ENCODE results near the gene MAPK8.

MAPK8 gene

DNA sequence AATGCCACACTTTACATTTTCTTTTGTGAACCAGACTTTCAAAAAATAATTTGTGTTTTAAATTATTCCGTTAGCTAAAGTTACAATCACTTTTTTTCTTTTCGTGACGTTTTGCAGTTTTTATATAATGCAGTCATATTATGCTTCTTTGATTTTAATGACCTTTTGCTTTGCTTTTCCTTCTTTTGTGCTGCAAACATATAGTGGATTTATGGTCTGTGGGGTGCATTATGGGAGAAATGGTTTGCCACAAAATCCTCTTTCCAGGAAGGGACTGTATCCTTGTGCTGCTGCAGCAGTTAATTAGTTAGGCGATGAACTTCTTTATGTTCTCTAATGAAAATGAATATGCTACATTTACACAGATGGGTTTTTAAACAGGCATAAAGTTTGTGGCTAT is 117.4 kb downstream of the MAPK8 start:
- DNase-seq: no peak

DNA sequence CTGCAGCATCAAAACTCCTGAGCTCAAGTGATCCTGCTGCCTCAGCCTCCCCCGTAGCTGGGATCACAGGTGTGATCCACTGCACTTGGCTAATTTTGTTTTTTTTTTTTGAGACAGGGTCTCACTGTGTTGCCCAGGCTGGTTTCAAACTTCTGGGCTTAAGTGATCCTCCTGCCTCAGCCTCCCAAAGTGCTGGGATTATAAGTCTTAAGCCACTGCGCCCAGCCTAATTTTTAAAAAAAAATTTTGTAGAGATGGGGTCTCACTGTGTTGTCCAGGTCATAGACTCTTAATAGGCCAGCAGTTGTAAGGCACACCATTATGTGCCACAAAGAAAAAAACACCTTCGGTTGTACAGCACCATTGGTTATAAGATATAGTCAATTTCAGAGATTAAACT is 122.4 kb downstream of the MAPK8 start:
- no peak for DNase-seq

DNA sequence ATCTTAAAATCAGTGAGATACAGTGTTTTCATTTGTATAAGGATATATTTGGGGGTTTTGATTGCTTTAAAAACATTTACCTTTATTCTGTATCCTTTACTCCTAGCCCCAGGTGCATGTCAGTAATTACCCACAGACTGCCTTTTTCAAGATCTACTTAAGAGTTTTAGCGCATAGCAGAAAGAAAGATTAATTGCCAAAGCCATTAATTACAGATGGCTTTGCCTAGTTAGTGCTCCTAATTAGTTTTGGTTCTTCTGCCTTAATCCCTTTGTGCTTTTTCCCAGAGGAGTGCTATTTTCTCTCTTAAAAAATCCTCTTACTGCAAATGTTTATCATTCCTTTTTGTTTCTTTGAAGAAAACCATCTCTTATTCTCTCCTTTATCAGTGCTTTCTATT is 122.8 kb downstream of the MAPK8 start:
- no peak for DNase-seq

DNA sequence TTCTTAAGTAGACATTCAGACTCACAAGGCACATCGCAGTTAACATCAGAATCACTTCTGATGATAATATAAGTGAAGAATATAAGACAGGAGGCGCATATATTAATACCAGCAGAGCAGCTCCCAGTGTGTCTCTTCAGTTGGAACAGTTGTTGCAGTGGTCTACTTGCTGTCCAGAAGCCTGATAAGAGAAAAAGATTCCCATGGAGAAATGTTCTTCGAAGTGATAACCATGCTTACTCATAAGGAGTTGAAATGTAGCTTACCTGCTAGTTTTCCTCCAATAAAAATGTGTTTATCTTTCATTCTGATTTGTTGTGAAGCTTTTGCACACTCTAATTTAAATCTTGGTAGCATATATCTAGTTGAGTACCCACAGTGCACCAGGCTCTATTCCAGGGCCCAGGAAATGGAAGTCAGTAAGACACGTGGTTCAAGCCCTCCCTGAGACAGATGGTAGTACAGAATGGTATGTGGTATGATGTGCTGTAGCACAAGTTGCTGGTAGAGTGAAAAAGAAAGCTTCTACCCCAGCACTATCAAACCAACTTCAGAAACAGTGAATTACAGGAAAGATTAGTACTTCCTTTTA is 124.0 kb downstream of the MAPK8 start:
- no peak for DNase-seq

DNA sequence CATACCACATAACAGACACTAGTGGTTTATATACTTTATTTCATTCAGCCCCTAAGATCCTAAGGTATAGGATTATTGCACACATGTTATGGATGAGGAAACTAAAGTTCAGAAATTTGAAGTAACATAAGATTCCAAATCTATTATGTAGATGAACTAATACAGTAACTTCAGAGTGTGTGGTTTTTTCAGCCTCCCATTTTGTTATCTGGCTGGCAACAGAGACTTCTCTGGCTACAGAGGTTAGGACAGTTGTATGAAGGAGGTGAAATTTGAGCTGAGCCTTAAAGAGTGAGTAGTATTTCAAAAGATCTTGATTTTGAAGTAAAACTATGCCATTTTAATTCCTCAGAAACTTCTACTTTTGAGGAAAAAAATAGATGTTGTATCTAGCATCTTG is 125.4 kb downstream of the MAPK8 start:
- DNase-seq: no peak

DNA sequence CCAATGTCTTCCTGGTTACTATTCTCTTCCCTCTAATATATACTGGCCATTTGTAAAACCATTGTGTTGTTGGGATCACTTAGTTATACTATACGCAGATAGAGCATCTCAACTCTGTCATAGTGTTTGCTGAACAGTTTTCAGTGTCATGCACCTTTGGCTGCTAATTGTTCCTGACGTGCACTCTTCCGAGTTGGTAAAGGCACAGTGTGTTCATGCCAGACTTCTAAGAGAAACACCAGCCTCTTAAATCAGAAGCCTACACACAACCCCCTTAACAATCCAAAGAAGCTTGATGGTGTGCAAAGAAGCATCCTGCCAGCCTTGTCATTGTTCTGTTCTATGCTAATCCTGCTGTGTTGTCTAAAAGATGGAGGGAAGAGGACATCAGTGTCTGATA is 131.1 kb downstream of the MAPK8 start:
- no peak for DNase-seq

DNA sequence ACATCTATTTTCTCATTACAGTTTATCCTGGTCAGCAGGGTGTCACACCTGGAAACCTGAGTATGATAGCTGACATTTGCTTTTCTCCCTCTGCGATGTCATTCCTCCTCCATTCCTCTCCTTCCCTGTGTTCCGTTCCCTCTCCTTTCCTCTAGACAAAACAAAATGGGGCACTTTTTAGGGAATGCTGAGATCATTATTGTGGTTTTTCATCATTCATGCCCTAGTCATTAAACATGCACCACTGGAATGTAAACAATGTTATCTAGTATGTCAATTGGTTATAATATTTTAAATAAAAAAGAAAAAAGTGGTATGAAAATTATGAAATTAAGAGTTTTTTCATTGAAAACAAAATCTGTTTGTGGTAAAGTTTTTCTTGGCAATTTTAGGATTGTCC is 132.6 kb downstream of the MAPK8 start:
- no peak for DNase-seq

DNA sequence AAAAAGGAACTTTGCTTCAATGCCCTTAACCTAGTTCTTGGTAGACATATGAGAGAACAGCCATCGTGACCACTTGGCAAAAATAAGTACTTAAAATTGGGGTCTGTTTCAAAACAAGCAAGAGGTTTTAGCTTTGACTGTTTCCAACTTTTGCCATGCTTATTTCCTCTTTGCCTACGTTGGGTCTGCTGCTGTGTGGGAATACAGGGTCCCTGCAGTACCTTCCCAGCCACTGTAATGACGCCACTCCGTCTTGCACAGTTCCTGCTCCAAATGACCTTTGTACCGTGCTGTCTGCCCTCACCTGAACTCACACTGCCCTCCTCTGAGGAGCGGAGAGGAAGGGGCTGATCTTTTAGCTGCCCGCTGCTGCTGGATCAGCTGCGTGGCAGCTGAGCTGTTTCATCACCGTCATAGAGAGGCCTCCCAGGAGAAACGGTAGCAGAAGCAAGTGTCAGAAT is 133.1 kb downstream of the MAPK8 start:
- no peak for DNase-seq

DNA sequence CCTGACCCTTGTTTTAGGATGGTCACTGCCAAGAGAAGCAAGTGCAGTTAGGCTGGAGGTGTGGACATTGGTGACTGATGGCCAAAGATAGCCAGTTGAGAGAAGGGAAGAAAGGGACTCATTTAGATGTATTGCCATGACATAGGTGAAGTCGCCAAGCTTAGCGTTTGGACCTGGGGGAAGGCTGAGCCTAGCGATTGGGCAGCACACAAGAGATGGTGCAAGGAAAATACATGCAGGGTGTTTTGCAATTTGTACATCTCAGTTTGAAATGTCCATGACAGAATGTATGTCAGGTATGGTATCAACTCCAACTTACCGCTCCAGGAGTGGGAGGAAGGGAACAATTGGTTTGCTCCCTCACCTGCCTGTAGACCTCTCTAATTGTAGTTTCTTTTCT is 134.3 kb downstream of the MAPK8 start:
- DNase-seq: no peak

DNA sequence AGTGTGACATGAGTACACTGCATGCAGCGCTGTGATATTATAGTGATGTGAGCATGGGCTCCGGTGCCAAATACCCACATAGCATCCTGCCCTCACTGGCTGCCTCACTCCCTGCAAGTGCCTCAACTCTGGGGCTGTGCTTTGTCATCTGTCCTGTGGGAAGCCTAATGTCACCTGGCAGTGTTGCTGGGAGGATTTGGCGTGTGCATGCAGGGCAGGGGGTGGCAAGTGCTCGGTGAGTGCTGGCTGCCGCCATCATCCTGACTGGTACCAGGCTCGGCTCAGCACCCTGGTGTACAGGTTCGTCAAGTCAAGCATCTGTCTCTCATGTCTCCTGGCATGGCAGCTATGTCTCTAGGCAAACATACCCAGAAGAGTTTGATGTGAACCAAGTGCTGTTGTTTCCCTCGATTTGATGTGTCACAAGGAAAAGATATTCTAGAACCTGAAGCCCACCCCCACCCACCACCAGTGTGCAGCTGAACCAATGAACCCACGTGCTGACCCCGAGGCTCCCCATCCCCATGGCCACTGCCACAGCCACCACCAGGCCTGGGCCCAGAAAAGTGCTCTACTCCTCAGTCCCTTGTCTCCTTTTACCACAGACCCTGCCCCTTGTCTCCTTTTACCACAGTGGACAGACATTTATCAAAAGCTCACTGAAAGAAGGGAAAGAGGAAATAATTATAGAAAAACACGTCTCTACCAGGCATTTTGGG is 135.8 kb downstream of the MAPK8 start:
- no peak for DNase-seq

DNA sequence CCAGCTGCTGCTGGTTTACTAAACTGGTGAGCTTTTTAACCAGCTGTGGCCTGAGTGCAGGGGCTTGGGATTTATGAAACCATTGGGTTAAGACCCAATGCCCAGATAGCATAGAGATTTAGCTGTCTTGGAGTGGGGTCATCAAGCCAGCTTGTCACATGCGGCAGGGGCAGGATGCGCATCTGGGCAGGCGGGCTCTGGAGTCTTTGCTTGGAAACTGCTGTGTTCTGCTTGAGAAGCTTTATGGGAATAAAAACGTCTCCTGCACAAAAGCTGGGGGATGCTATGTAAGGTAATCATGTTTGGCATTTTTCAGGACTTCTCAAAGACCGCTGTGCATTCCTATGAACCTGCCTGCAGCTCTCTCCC is 136.3 kb downstream of the MAPK8 start:
- DNase-seq: no peak

DNA sequence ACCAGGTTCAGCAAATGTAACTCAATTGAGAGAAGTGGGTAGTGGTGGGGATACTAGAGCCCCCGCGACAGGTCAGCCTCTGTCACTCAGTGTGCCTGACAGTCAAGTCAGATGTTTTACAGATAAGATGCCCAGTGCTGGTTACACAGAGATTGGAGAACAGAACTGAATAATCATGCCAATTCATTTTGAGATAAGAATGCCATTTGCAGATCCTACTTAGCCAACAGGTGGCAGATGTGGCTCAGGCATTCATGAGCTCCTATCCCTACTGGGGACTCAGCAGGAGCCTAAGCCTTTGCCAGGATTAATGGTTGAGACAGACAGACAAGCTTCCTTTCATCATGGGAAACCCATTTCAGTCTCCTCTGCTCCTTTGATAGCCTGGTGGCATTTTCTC is 137.8 kb downstream of the MAPK8 start:
- no peak for DNase-seq

DNA sequence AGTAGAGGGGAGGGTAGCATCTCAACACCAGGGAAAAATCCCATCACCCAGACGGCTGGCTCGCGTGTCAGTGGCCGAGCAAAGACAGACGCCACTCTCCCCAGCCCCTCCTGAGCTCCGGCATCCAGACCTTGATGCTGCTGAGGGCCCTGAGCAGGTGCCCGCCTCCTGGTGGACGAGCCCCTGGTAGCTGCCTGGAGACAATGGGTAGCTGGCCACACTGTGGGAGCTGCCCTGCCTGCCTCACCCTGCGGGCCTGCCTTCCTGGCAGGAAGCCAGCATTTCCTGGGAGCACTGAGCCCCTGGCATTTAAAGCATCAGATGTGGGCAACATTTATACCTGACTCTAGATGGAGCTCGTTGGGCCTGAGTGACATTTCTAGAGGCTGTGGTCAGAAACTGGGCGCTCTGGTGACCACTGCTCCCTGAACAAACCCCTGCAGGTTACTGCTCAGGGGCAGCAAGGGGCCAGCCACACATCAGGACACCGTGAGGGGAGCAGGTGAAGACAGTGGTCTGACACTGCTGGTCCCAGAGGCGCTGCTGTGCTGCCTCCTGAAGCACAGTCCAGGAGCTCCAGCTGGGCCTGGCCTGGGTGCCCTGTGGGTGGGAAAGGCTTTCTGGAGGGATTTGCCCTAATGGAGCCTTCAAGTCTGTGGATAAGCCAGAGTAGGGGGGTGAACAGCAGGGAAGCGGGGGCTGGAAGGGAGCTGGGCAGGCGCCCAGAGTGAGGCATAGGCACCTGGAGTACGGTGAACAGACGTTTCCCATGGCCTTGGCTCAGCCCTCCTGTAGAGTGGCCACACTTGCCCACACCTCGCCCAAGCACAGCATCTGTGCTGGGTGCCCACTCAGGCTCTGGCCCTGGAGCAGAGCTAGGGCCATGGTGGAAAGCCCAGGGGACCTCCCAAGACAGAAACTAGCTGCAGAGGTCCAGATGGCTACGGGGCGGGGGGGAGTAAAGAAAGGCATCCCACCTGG is 138.7 kb downstream of the MAPK8 start:
- no peak for DNase-seq

DNA sequence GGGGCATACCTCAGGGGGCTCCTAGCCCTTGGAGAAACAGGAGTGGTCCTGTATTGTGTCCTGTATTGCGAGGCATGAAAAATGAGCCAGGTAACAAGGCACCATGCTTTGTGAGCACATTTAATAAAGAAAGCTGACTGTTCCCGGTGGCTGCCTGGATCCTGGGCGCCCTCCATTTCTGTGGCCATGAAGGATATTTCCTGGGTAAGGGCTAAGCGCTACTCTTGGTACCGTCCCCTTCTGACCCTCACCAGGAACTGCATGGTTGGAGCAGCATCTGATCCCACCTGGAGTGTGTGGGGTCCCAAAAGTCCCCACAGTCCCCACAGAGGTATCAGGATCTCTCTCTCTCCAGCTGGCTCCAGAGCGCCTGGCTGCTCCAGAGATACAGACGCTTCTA is 139.5 kb downstream of the MAPK8 start:
- DNase-seq: no peak

DNA sequence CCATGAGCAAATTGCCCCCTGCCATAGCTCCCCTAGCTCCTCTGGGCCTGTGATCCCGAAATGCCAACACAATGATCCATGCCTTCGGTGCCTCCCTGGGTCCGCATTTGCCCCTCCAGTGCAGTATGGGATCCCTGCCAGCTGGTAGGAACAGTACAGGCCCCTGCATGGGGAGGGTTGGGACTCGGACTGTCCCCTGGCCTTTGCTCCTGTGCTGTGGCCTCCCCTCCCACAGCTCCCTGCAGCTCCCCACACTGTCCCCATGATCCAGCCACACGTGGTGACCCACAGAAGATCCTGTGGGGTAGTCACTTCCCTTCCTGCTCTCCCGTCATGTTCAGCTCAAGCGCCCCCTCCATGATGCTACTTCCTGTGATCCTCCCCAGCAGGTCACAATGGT is 140.3 kb downstream of the MAPK8 start:
- DNase-seq: no peak

DNA sequence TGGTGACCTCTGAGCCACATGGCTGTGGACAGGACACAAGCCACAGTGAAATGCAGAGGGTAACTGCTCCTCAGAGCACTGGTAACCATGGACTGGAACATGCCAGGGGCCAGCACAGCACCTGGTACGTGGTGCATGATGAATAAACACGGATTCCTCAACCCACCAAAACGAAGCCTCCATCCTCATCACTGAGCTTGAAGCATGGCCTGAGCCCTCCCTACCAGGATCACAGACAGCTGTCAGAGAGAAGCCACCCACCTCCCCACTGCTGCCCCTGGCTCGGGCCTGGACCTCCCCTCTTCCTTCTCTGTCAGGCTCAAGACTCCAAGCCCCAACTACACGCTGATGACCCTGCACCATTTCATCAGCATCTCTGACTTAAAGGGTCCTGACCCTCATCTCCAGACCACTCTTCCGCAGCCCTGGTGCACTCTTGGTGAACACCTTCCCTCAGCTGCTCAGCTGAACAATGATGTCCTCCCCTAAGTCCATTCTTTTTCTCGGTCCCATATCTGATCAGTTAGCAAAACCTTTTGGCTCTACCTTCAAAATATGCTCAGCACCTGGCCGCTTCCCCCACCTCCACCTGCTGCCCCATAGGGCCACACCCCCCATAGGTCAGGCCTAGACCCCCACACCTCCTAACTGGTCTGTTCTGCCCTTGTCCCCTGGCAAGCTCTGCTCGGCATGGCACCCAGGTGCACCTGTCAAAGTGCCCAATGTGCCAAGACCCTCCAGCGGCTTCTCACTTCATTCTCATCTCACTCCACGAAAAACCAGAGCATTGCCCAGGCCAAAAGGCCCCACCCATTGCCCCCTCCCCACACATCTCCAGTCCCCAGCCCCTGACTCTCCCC is 141.1 kb downstream of the MAPK8 start:
- no peak for DNase-seq

DNA sequence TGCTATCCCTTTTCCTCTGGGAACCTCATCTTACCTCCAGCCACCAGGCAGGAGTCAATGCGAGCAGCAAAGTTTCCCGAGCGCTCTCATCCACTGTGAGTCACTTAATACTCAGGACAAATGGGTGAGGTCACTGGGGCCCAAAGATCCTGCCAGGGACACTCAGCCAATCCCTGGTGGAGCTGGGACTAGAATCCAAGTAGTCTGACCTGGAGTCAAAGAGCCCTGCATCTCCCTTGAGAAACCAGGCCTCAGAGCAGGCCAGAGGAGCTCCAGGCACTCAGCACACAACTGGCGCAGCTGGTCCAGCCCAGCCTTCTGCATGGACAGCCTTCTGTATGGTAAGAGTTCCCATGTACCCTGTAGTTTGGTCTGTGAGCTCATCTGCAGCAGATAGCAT is 142.3 kb downstream of the MAPK8 start:
- DNase-seq: no peak

DNA sequence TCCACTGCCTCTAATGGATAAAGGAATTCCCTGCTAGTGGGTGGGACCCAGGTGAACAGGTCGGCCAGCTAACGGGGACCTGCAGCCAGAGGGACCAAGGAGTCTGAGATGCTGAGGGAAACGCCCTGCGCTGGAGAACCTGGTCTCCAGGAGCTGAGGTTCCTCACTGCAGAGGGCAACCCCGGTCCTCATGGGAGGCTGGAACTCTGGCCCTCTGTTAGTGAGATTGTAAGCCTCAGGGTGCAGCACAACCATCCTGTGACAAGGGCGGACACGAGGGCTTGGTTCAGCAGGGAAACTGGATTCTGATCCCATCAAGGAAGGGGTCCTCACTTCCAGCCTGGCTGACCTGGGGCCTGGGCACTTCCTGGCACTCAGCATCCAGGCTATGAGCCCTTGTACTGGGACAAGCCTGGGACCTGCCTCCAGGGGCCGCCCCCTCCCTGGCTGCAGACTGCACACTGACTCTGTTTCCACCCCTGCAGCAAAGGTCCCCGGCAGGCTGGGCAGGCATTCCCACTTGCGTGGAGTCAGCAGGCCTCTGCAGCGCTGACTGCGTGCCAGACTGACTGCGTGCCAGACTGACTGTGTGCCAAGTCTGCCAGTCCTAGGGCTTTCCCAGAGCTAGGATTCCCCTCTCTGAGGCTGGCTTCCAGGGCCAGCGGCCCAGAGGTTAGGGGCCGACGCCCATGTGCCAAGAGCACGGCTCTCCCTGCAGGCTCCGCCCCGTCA is 143.2 kb downstream of the MAPK8 start:
- DNase-seq: no peak

DNA sequence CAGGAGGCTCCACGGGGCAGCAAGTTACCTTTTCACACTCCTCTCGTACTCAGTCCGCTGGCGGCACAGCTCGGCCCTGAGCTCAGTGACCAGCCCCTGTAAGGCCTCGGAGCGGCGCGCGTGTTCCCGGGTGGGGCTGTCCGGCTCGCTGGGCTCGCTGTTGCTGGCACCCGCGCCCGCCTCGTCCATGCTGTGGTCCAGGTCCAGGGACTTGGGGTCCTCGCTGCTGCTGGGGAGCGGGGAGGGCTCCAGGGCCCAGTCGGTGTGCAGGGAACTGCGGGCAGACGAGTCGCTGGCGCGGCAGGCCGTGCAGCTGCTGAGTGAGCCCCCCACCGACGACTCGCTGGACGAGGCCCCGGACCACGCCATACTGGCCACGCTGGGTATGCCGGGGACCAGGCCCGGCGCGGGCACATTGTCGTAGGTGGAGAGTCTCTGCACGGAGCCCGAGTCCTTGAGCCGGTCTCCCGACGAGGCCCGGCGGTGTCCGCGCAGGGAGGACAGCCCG is 143.8 kb downstream of the MAPK8 start:
- DNase-seq: no peak

DNA sequence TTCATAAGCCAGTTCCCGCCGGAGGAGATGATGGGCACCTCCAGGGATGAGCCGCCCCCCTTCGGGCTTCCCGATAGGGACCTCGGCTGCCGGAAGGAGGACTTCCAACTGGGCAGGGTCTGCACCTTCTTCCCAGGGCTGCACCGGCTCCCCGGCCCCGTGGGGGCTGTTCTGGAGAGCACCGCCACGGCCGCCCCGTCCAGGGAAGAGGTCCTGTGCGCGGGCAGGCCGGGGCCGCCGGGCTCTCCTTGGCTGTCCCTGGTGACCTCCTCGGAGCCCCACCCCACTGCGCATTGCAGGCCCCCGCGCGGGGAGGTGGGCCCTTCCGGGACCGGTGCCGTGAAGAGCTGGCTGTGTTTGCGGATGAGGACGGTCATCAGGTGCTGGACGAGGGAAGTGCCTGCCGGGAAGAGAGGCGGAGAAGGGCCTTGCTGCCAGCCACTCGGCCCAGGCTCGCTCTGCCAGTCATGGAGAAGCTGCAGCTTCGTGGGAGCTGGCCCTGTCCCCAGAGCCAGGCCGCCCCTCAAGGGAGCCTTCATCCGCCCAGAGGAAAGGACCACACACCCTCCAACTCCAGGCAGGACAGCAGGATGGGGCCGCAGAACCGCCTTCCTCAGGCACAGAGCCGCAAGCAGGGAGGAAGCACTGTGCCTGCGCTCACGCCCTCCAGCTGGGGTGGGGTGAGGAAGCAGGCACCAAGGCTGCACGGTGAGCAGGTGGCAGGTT is 144.4 kb downstream of the MAPK8 start:
- DNase-seq: peak; percentile 51
